ENCODE measurements around the gene ITIH1. TPM values are rescaled to one million over a fixed set of nuclear protein-coding genes. Genes with fewer than 3 reads are reported as not detected.

ITIH1 gene
- total and polyA plus RNA-seq, 2 experiments from 2014 or later, result not detected

DNA sequence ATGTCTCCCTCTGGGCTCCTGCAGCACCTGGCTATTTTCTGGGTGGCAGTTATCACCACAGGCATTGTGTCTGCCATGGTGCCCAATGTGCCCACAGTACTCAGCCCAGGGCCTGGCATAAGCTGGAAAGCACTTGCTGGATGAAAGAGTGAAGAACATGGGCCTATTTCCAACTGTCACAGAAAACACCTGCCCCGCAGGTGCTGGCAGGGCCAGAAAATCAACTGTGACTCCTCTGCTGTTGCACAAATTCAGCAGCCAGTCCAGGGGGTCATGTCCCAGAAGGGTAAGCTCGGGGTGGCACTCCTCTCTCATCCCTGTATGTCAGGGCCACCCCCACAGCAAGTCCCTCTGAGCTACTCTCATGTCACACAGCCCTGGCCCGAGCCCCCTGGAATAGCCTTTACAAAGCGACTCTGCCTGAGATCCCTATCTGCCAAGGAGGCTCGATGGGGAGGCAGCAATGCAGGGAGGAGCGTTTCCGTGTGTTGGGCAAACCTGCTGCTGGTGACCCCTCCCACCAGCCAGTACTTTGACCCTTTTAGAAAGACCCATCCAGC, 34.1 kb downstream of the ITIH1 start:
- Mint-ChIP-seq H3K27me3 (ENCODE audit: insufficient read depth, low read depth, poor library complexity) (peaks cover 9% of the 10 kb centered on the region), H3K36me3 (ENCODE audit: low read depth) (no peaks in the 10 kb centered on the region), H3K27ac (no peak overlapping the region), H3K9me3 (no peaks in the 10 kb centered on the region), H3K4me3 (no peak overlapping the region), H3K4me1 (no peaks in the 10 kb centered on the region; the same call in 2 of the 3 replicates)
- DNase-seq (ENCODE audit: low spot score) (no peak), ATAC-seq (no peak)
- no peaks in the 10 kb centered on the region for H3K79me2 ChIP-seq (replicated peaks; ENCODE audit: insufficient read depth)
- H3K4me1 ChIP-seq (ENCODE audit: insufficient read depth), result no peaks in the 10 kb centered on the region
- H3K36me3 ChIP-seq (ENCODE audit: insufficient read depth), result no peaks in the 10 kb centered on the region
- H3K4me2 ChIP-seq, result no peak overlapping the region
- H4K20me1 ChIP-seq (replicated peaks; ENCODE audit: insufficient read depth), result no peaks in the 10 kb centered on the region
- no peak overlapping the region for H2AFZ ChIP-seq
- no peaks in the 10 kb centered on the region for H3K27me3 ChIP-seq (ENCODE audit: insufficient read depth)
- H3F3A ChIP-seq (replicated peaks; ENCODE audit: low read depth), result no peaks in the 10 kb centered on the region
- H3K4me3 ChIP-seq, result no peak overlapping the region
- TF ChIP-seq, protein P1, sequence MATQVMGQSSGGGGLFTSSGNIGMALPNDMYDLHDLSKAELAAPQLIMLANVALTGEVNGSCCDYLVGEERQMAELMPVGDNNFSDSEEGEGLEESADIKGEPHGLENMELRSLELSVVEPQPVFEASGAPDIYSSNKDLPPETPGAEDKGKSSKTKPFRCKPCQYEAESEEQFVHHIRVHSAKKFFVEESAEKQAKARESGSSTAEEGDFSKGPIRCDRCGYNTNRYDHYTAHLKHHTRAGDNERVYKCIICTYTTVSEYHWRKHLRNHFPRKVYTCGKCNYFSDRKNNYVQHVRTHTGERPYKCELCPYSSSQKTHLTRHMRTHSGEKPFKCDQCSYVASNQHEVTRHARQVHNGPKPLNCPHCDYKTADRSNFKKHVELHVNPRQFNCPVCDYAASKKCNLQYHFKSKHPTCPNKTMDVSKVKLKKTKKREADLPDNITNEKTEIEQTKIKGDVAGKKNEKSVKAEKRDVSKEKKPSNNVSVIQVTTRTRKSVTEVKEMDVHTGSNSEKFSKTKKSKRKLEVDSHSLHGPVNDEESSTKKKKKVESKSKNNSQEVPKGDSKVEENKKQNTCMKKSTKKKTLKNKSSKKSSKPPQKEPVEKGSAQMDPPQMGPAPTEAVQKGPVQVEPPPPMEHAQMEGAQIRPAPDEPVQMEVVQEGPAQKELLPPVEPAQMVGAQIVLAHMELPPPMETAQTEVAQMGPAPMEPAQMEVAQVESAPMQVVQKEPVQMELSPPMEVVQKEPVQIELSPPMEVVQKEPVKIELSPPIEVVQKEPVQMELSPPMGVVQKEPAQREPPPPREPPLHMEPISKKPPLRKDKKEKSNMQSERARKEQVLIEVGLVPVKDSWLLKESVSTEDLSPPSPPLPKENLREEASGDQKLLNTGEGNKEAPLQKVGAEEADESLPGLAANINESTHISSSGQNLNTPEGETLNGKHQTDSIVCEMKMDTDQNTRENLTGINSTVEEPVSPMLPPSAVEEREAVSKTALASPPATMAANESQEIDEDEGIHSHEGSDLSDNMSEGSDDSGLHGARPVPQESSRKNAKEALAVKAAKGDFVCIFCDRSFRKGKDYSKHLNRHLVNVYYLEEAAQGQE (IDR thresholded peaks at IDR 0.05; ENCODE audit: unreplicated experiment), result no peak
- no peak for TF ChIP-seq ZNF331 (CRISPR knock-in tag; IDR thresholded peaks at IDR 0.05; ENCODE audit: low read depth)
- no peak for TF ChIP-seq CREB1 (CRISPR knock-in tag; IDR thresholded peaks at IDR 0.05; ENCODE audit: low read depth)
- TF ChIP-seq, protein P2, sequence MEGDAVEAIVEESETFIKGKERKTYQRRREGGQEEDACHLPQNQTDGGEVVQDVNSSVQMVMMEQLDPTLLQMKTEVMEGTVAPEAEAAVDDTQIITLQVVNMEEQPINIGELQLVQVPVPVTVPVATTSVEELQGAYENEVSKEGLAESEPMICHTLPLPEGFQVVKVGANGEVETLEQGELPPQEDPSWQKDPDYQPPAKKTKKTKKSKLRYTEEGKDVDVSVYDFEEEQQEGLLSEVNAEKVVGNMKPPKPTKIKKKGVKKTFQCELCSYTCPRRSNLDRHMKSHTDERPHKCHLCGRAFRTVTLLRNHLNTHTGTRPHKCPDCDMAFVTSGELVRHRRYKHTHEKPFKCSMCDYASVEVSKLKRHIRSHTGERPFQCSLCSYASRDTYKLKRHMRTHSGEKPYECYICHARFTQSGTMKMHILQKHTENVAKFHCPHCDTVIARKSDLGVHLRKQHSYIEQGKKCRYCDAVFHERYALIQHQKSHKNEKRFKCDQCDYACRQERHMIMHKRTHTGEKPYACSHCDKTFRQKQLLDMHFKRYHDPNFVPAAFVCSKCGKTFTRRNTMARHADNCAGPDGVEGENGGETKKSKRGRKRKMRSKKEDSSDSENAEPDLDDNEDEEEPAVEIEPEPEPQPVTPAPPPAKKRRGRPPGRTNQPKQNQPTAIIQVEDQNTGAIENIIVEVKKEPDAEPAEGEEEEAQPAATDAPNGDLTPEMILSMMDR (conservative IDR thresholded peaks at IDR 0.05; ENCODE audit: low read depth in 2 of 2), result no peak
- TF ChIP-seq NANOG (IDR thresholded peaks at IDR 0.05; ENCODE audit: borderline replicate concordance), result no peak
- TF ChIP-seq EZH2phosphoT487 (IDR thresholded peaks at IDR 0.05; ENCODE audit: unreplicated experiment), result no peak
- TF ChIP-seq ZNF114 (CRISPR knock-in tag; IDR thresholded peaks at IDR 0.05), result no peak
- no peak for TF ChIP-seq JUNB (IDR thresholded peaks at IDR 0.05; ENCODE audit: unreplicated experiment)
- no peak for TF ChIP-seq STAT1 (IDR thresholded peaks at IDR 0.05; ENCODE audit: unreplicated experiment)
- TF ChIP-seq, protein P3, sequence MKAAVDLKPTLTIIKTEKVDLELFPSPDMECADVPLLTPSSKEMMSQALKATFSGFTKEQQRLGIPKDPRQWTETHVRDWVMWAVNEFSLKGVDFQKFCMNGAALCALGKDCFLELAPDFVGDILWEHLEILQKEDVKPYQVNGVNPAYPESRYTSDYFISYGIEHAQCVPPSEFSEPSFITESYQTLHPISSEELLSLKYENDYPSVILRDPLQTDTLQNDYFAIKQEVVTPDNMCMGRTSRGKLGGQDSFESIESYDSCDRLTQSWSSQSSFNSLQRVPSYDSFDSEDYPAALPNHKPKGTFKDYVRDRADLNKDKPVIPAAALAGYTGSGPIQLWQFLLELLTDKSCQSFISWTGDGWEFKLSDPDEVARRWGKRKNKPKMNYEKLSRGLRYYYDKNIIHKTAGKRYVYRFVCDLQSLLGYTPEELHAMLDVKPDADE (IDR thresholded peaks at IDR 0.05), result no peak
- TF ChIP-seq, protein P4, sequence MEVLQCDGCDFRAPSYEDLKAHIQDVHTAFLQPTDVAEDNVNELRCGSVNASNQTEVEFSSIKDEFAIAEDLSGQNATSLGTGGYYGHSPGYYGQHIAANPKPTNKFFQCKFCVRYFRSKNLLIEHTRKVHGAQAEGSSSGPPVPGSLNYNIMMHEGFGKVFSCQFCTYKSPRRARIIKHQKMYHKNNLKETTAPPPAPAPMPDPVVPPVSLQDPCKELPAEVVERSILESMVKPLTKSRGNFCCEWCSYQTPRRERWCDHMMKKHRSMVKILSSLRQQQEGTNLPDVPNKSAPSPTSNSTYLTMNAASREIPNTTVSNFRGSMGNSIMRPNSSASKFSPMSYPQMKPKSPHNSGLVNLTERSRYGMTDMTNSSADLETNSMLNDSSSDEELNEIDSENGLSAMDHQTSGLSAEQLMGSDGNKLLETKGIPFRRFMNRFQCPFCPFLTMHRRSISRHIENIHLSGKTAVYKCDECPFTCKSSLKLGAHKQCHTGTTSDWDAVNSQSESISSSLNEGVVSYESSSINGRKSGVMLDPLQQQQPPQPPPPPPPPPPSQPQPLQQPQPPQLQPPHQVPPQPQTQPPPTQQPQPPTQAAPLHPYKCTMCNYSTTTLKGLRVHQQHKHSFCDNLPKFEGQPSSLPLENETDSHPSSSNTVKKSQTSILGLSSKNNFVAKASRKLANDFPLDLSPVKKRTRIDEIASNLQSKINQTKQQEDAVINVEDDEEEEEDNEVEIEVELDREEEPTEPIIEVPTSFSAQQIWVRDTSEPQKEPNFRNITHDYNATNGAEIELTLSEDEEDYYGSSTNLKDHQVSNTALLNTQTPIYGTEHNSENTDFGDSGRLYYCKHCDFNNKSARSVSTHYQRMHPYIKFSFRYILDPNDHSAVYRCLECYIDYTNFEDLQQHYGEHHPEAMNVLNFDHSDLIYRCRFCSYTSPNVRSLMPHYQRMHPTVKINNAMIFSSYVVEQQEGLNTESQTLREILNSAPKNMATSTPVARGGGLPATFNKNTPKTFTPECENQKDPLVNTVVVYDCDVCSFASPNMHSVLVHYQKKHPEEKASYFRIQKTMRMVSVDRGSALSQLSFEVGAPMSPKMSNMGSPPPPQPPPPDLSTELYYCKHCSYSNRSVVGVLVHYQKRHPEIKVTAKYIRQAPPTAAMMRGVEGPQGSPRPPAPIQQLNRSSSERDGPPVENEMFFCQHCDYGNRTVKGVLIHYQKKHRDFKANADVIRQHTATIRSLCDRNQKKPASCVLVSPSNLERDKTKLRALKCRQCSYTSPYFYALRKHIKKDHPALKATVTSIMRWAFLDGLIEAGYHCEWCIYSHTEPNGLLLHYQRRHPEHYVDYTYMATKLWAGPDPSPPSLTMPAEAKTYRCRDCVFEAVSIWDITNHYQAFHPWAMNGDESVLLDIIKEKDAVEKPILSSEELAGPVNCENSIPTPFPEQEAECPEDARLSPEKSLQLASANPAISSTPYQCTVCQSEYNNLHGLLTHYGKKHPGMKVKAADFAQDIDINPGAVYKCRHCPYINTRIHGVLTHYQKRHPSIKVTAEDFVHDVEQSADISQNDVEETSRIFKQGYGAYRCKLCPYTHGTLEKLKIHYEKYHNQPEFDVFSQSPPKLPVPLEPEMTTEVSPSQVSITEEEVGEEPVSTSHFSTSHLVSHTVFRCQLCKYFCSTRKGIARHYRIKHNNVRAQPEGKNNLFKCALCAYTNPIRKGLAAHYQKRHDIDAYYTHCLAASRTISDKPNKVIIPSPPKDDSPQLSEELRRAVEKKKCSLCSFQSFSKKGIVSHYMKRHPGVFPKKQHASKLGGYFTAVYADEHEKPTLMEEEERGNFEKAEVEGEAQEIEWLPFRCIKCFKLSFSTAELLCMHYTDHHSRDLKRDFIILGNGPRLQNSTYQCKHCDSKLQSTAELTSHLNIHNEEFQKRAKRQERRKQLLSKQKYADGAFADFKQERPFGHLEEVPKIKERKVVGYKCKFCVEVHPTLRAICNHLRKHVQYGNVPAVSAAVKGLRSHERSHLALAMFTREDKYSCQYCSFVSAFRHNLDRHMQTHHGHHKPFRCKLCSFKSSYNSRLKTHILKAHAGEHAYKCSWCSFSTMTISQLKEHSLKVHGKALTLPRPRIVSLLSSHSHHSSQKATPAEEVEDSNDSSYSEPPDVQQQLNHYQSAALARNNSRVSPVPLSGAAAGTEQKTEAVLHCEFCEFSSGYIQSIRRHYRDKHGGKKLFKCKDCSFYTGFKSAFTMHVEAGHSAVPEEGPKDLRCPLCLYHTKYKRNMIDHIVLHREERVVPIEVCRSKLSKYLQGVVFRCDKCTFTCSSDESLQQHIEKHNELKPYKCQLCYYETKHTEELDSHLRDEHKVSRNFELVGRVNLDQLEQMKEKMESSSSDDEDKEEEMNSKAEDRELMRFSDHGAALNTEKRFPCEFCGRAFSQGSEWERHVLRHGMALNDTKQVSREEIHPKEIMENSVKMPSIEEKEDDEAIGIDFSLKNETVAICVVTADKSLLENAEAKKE (CRISPR knock-in tag; IDR thresholded peaks at IDR 0.05), result no peak
- no peak for TF ChIP-seq POLR2AphosphoS5 (IDR thresholded peaks at IDR 0.05; ENCODE audit: low read depth)
- TF ChIP-seq EZH2 (IDR thresholded peaks at IDR 0.05; ENCODE audit: low read depth, unreplicated experiment), result no peak
- 0 out of 2 replicates have a peak, but pooled peaks cover 4% of the 10 kb centered on the region for H3K9me2 ChIP-seq (ENCODE audit: insufficient read depth)
- H3K27ac ChIP-seq (ENCODE audit: low read depth), result no peak overlapping the region
